HG03565 (cell line): ENCODE results near the gene SLC39A10.
"Not testable (repeated sequence)": the region's sequence is repeated elsewhere in the genome, so short reads cannot be mapped to it uniquely, and the experiment has no call there.

Experiments
- ATAC-seq: cut with Tn5 transposase; IDR thresholded peaks from one replicate; pipeline ENCODE4 v1.9.1; 2021; ENCODE audit warnings: mild to moderate bottlenecking, moderate library complexity; ENCODE audit not compliant: unreplicated experiment

SLC39A10 gene

GRCh38 chr2:195642679-195643068 is 14.4 kb upstream of the SLC39A10 start:
- ATAC-seq = no peak

GRCh38 chr2:195644708-195645107 is 12.3 kb upstream of the SLC39A10 start:
- not testable (repeated sequence) for ATAC-seq

DNA sequence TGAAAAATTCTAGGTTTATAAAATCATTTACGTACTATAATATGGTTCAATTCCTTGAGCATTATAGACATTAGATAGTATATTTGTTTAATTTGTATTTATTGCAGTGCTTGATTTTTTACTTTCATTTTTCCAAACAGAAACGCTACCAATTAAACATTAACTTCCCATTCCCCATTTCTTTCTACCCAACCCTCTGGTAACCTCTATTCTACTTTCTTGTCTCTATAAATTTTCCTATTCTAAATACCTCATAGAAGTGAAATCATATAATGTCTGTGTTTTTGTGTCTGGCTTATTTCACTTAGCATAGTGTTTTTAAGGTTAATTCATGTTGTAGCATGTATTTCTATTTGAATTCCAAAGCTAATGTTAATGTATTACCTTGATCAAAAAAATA is 11.6 kb upstream of the SLC39A10 start:
- no peak for ATAC-seq

DNA sequence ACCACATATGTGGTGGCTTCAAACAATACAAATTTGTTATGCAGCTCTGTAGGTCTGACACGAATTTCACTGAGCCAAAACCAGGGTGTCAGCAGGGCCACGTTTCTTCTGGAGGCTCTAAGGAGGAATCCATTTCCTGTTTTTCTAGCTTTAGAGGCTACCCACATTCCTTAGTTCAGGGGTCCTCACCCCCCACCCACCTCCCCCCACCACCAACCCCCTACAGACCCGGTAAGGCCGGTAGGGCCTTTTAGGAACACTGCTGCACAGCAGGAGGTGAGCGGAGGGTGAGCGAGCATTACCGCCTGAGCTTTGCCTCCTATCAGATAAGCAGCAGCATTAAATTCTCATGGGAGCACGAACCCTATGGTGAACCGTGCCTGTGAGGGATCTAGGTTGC is 10.6 kb upstream of the SLC39A10 start:
- ATAC-seq = no peak

GRCh38 chr2:195647302-195647701 is 9.7 kb upstream of the SLC39A10 start:
- ATAC-seq = no peak

GRCh38 chr2:195648370-195648769 is 8.7 kb upstream of the SLC39A10 start:
- not testable (repeated sequence) for ATAC-seq

- no peak for ATAC-seq
These were observed 8.2 kb upstream of the SLC39A10 start for GRCh38 chr2:195648787-195649186.

DNA sequence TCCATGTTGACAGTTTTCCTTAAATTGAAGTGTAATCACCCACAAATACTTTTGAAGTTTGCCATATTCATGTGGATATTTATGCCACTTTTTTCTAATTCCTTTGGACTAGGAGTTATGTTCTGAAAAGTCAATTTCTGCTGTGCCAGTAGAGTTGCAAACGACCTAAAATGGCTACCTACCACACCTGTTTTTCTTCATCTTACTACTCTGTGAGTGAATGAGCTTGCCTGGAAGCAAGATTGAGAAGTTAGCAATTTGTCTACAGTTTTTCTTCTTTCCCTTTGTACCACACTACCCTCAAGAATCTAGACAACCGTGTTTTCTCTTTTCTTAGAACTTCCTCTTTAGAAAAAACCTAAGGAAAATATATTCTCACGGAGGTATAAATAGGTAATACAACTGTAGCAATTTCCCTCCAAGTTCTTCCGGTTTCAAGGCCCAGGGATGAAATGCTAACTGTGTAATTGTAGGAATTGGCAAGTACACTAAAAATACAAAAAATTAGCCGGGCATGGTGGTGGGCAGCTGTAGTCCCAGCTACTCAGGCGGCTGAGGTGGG is 7.3 kb upstream of the SLC39A10 start:
- ATAC-seq = no peak

GRCh38 chr2:195651046-195651445 is 6.0 kb upstream of the SLC39A10 start:
- ATAC-seq = no peak

DNA sequence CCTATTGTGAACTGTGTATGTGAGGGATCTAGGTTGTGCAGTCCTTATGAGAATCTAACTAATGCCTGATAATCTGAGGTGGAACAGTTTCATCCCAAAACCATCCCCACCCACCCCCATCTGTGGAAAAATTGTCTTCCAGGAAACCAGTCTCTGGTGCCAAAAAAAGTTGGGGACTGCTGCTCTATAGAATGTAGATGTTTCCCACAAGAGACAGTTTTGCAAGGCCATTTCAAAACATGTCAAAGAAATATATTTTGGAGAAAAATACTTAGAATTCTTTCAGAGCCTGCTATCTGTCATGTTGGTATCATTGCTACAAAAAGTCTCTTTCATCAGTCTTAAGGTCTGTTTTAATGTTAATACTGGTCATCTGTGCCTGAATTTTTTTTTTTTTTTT is 4.1 kb upstream of the SLC39A10 start:
- ATAC-seq = no peak

DNA sequence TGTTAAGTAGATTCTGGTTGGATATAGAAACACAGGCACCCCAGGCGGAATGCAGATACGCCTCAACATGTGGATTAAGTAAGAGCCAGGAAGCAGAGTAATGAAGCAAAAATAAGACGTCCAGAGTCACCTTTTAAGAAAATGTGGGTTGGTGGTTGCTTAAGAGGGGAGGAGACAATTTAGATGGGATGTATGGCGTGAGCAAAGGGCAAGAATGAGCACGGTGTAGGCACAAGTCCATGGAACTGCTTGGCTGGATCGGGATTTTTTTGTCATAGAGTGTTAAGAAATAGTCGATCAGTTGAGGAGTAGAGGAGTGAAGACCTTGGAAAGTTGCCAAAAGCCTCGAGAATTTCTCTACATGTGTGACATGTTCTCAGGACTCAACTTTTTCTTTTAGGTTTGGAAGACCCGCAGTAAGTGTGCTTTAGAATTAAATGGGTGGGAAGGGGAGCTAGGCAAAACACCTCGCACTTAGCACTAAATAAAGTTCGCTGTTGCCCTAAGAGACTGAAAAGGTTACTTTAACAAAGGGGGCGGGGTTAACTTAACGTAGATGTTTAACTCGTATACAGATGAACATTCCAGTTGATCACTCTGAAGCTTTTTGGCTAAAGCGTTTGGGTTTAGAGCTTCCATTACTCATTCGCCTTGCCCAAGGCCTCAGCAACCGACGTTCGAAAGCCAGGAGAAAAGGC is 716 bp upstream of the SLC39A10 start:
- ATAC-seq = no peak

- ATAC-seq = peak; percentile 17
These were observed 861 bp downstream of the SLC39A10 start for GRCh38 chr2:195657634-195658540.

DNA sequence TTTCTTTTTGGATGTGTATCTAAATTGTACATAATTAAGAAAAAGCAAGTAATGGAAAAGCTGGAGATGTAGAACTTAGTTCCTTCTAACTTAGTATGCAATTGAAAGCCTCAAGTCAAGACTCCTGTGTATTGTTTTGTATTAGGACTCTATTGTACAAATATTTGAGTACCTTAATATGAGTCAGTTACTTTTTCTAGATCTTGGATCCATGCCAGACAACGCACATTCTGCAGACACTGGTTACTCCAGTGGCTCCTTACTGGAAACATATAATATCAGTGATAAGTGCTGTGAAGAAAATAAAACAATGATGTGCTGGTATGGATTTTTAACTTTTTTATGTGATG is 1.5 kb downstream of the SLC39A10 start:
- no peak for ATAC-seq

- ATAC-seq = no peak
These were observed 2.1 kb downstream of the SLC39A10 start for GRCh38 chr2:195659114-195659513.

DNA sequence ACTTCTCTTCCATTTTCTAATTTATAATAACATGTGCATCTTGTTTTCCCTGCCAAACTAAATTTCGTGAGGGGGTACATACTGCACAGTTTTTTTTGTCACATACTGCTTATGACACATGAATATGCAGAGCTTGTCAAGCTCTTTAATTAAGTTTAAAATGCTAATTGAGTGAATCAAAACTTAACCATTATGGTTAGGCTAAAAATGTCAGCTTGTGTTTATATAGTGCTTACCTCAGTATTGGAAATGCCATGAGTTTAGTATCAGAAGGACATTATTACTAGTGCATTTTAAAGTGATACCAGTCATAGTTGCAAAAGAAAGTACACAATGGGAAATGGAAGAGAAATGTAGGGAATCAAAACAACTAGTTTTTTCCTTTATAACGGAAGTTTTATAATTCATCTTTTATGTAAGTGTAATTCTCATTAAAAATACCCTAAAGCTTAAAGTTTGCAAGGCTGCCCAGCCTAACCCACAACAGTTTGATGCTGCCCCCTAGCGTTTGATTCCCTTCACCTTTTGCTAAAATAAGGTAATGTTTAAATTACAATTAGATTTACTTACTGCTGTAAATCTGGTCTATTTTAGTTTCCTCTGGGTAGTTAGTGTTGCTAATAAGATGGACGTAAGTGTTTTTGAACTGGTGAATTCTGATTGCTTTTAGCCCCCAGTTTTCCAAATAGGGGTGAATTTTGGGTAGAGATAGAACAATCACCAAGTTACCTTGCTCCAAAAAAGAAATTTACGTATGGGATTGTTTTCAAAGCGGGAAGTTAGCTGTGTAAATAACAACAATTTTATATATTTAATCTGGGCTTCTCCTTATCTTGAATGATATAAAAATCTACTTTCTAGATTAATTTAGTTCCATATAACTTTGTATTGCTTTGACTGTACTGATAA is 3.2 kb downstream of the SLC39A10 start:
- ATAC-seq = no peak

DNA sequence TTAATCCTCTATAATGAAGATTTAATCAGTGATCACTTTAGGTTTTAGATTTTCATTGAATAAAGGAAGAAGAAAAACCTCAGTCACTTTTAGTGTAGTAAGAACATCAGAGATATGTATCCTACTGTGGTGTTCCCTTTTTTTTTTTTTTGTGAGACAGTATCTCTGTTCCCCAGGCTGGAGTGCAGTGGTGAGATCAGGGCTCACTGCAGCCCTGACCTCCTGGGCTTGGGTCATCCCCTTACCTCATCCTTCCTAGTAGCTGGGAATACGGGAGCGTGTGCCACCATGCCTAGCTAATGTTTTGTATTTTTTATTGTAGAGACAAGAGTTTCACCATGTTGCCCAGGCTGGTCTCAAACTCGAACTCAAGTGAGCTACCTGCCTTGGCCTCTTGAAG is 5.1 kb downstream of the SLC39A10 start:
- ATAC-seq = no peak

GRCh38 chr2:195663007-195663406 is 6.0 kb downstream of the SLC39A10 start:
- ATAC-seq = no peak

DNA sequence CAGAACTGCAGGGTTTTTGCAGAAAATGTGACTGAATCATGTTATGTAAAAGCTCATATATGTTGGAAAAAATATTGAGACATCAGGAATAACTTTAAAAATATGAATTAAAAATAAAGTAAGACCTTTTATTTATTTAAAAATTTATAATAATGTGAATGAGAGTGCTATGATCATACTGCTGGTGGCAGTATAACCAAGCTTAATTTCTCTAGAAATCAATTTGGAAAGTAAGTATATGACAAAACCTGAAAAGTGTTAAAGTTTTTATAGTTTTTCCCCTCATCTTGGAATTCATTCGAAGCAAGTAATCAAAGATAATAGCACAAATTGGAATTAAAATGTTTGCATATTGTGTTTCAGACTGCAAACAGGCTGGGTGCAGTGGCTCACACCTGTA is 7.5 kb downstream of the SLC39A10 start:
- no peak for ATAC-seq

- ATAC-seq = not testable (repeated sequence)
These were observed 8.1 kb downstream of the SLC39A10 start for GRCh38 chr2:195665153-195665552.

DNA sequence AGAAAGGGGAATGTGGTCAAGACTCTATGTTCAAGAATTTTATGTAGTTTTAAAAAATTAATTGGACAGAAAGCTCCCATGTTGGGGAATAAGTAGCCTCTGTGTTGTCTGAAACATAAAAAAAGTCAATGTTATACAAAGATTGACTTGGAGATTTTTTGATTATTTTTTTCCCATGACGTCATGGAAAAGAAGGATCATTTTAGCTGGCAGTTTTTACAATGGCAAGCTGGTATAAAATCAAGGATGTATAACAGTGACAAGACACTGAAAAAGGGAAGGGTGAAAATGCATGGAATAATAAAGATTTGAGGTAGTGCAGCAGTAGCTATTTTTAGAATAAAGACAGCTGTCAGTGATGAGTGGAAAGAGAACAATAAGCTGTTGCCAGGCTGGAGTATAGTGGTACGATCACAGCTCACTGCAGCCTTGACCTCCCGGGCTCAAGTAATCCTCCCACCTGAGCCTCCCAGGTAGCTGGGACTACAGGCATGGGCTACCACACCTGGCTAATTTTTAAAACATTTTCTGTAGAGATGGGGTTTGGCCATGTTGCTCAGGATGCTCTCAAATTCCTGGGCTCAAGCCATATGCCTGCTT is 9.2 kb downstream of the SLC39A10 start:
- ATAC-seq = no peak

DNA sequence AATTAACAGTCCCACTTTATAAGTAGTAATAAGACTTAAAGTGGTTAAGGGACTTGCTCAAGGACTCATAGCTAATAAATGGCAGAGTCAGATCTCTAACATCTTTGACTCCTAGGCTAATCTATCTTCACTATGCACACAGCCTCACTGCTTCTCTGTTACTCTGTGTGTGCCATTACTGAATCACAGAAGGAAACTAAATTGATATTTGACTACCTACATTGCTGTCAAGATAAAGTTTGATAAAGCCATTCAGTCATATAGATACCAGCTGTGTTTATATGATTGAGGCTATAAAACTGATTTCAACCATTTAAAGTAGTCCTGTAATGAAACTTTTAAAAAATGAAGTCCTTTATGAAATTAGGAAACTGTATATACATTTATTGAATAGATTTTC is 10.9 kb downstream of the SLC39A10 start:
- no peak for ATAC-seq
